Nephron (organoid): ENCODE data around the gene CYP4F22.

Experiments used
- H3K27ac Mint-ChIP-seq, 3 experiments: 2 replicates each; pipeline ENCODE4 v1.8.0; 2020; ENCODE audit warnings: mixed read lengths in 3 of 3, mild to moderate bottlenecking in 2 of 3, moderate library complexity in 1 of 3
- H3K27me3 Mint-ChIP-seq: 2 replicates; pipeline ENCODE4 v1.8.0; 2021; ENCODE audit warnings: low read depth, mild to moderate bottlenecking, moderate library complexity, mixed read lengths
- H3K36me3 Mint-ChIP-seq: 2 replicates; pipeline ENCODE4 v1.8.0; 2020; ENCODE audit warnings: low read depth, mixed read lengths
- H3K4me1 Mint-ChIP-seq: 2 replicates; pipeline ENCODE4 v1.8.0; 2020; ENCODE audit warnings: mixed read lengths
- H3K4me3 Mint-ChIP-seq, 3 experiments: 2 replicates each; pipeline ENCODE4 v1.8.0; 2020; ENCODE audit warnings: mild to moderate bottlenecking in 3 of 3, mixed read lengths in 3 of 3, moderate library complexity in 2 of 3
- H3K9me3 Mint-ChIP-seq: 2 replicates; pipeline ENCODE4 v1.8.0; 2020; ENCODE audit warnings: mixed read lengths
- CTCF ChIP-seq, 3 experiments: fragments of 200-600 bp; sonication (generic); IDR thresholded peaks; one replicate each; pipeline ENCODE4 v1.5.0; 2021; ENCODE audit warnings: antibody characterized with exemption in 3 of 3; ENCODE audit not compliant: unreplicated experiment in 3 of 3

Gene CYP4F22

GRCh38 chr19:15583346-15583745 lies 75.0 kb downstream of the CYP4F22 start:
- H3K9me3 Mint-ChIP-seq, result peaks cover 7% of the 10 kb centered on the region
- TF ChIP-seq CTCF (IDR thresholded peaks at IDR 0.05; ENCODE audit: unreplicated experiment in 3 of 3), result no peak
- H3K27ac Mint-ChIP-seq, result no peak overlapping the region
- no peaks in the 10 kb centered on the region for H3K4me1 Mint-ChIP-seq
- no peaks in the 10 kb centered on the region for H3K36me3 Mint-ChIP-seq
- peaks cover 4% of the 10 kb centered on the region for H3K27me3 Mint-ChIP-seq
- H3K4me3 Mint-ChIP-seq, result no peak overlapping the region

- H3K9me3 Mint-ChIP-seq, result peaks cover 7% of the 10 kb centered on the region
- H3K27ac Mint-ChIP-seq, result no peak overlapping the region
- no peak overlapping the region for H3K4me3 Mint-ChIP-seq
- peaks cover 4% of the 10 kb centered on the region for H3K27me3 Mint-ChIP-seq
- no peaks in the 10 kb centered on the region for H3K4me1 Mint-ChIP-seq
- TF ChIP-seq CTCF (IDR thresholded peaks at IDR 0.05; ENCODE audit: unreplicated experiment in 3 of 3), result no peak
- no peaks in the 10 kb centered on the region for H3K36me3 Mint-ChIP-seq
These were observed 75.8 kb downstream of the CYP4F22 start for GRCh38 chr19:15584095-15584494.

DNA sequence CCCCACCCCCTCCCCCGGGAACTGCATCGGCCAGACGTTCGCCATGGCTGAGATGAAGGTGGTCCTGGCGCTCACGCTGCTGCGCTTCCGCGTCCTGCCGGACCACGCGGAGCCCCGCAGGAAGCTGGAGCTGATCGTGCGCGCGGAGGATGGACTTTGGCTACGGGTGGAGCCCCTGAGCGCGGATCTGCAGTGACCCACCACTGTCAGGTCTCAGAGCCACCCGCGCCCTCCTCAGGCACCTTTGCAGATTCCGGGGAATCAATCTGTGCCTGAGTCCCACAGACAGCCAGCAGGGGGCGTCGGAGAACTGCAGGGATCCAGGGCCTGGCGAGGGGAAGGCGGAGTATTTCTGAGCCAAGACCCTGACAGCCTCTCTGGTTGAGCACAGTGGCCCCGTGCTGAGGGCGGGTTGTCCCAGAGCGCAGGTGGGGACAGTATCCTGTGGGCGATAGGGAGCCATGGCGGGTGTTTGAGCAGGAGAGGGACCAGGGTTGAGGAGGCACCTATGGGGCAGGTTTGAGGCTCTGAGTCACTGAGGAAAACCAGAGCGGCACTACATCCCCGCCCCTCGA lies 76.3 kb downstream of the CYP4F22 start:
- Mint-ChIP-seq H3K27me3 (peaks cover 4% of the 10 kb centered on the region), H3K4me3 (no peak overlapping the region), H3K9me3 (peaks cover 8% of the 10 kb centered on the region), H3K36me3 (no peaks in the 10 kb centered on the region), H3K27ac (no peak overlapping the region), H3K4me1 (no peaks in the 10 kb centered on the region)
- peak; percentile 44 to 56 (median 55) for TF ChIP-seq CTCF (IDR thresholded peaks at IDR 0.05; ENCODE audit: unreplicated experiment in 3 of 3)

DNA sequence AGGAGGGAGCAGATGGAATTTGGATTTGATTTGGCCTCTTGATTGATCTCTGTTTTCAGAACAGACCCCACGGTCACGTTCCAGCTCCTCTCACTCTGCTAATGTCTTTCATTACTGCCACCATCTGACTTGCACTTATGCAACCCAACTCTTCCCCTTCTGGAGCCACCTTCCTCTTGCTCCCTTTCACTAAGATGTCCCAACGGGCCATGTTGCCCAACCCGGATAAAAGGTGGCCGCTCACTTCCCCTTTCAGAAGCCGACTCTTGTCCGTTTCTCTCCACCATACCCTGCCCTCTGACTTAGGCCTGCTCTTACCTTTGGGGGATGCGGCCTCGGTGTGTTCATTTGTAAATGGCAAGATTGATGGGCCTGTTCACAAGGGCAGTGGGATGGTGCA lies 79.3 kb downstream of the CYP4F22 start:
- peaks cover 26% of the 10 kb centered on the region for H3K9me3 Mint-ChIP-seq

DNA sequence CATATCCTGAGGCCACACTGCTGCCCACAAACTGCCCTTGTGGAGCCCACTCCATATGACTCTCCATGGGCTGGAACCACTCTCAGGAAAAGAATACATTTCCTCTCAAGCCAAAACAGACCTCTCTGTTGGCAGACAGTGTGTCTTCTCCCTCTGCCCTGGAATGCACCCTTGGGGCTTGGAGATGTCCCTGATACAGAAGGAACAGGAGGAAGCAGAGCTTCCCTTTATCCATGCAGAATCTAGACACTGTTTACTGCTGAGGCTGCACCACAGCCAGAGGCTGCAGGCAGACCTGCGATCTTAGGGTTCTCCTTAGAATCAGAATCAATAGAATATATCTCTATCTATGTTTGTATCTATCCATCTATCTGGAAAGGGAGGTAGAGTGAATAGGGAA lies 79.9 kb downstream of the CYP4F22 start:
- no peak for TF ChIP-seq CTCF (IDR thresholded peaks at IDR 0.05; ENCODE audit: unreplicated experiment in 3 of 3)
- H3K9me3 Mint-ChIP-seq, result peaks cover 26% of the 10 kb centered on the region

More for the DNA sequence above, 79.3 kb downstream of the CYP4F22 start:
- Mint-ChIP-seq H3K4me3 (no peak overlapping the region), H3K27ac (no peak overlapping the region), H3K36me3 (no peaks in the 10 kb centered on the region), H3K27me3 (no peaks in the 10 kb centered on the region), H3K4me1 (no peaks in the 10 kb centered on the region)
- TF ChIP-seq CTCF (IDR thresholded peaks at IDR 0.05; ENCODE audit: unreplicated experiment in 3 of 3), result no peak

DNA sequence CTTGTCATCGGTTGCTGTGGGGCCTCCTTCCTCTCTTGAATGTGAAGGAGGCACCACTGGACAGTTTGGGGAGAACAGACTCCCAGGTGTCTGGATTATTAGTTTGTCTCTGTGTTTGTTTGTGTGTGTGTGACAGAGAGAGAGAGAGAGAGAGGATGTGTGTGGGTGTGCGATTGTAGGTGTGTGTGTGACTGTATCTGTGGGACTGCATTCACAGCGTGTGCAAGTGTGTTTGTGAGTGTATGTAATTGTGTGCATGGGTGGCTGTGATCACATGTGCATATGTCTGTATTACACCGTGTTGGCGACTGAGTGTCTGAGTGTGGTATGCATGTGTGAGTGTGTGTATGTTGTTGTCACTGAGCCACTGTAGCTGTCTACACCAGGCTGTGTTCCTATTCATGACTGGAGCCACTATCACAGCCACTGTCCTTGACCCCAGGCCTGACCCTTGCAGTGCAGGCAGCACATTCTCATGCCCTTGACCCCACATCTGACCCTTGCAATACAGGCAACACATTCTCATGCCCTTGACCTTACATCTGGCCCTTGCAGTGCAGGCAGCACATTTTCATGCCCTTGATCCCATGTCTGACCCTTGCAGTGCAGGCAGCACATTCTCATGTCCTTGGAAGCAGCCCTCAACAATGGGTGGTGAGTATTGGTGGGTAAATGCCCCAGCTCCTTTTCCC lies 81.6 kb downstream of the CYP4F22 start:
- H3K4me3 Mint-ChIP-seq, result no peak overlapping the region
- H3K27ac Mint-ChIP-seq, result no peak overlapping the region
- H3K36me3 Mint-ChIP-seq, result no peaks in the 10 kb centered on the region
- no peaks in the 10 kb centered on the region for H3K4me1 Mint-ChIP-seq
- peaks cover 35% of the 10 kb centered on the region for H3K9me3 Mint-ChIP-seq
- H3K27me3 Mint-ChIP-seq, result no peaks in the 10 kb centered on the region
- TF ChIP-seq CTCF (IDR thresholded peaks at IDR 0.05; ENCODE audit: unreplicated experiment in 3 of 3), result no peak

More for the DNA sequence above, 79.9 kb downstream of the CYP4F22 start:
- Mint-ChIP-seq H3K4me3 (no peak overlapping the region), H3K36me3 (no peaks in the 10 kb centered on the region), H3K27me3 (no peaks in the 10 kb centered on the region), H3K27ac (no peak overlapping the region), H3K4me1 (no peaks in the 10 kb centered on the region)
